OCI-LY3 (cell line): Measurements from ENCODE around the gene PCNX1.

Source experiments
- H2AFZ ChIP-seq: fragments of 200-600, 300-600 bp; shearing (Covaris generic); 2 replicates; pipeline ENCODE4 v1.6.0; 2014; ENCODE audit warnings: antibody characterized with exemption, low read depth, low read length
- H3K27ac ChIP-seq: fragments of 200-600, 300-600 bp; sonication (generic); 2 replicates; pipeline ENCODE4 v1.5.1; 2014; ENCODE audit warnings: mild to moderate bottlenecking, low read length, moderate library complexity, mixed read lengths
- H3K27me3 ChIP-seq: fragments of 200-600, 300-600 bp; sonication (generic); 2 replicates; pipeline ENCODE4 v1.6.1; 2014; ENCODE audit warnings: low read depth, low read length, mixed read lengths
- H3K36me3 ChIP-seq: fragments of 200-600, 300-600 bp; sonication (generic); replicated peaks from 2 replicates; pipeline ENCODE3; 2014; ENCODE audit warnings: low read depth, low read length, mixed read lengths
- H3K4me1 ChIP-seq: fragments of 300-600, 200-600 bp; sonication (generic); 2 replicates; pipeline ENCODE4 v1.6.1; 2014; ENCODE audit warnings: low read length, mixed read lengths
- H3K4me2 ChIP-seq: fragments of 200-600, 300-600 bp; sonication (generic); 2 replicates; pipeline ENCODE4 v1.6.1; 2014; ENCODE audit warnings: low read length, mixed read lengths
- H3K4me3 ChIP-seq: fragments of 300-600, 200-600 bp; sonication (generic); 2 replicates; pipeline ENCODE4 v1.5.1; 2014; ENCODE audit warnings: antibody characterized with exemption, mild to moderate bottlenecking, low read length, moderate library complexity
- H3K79me2 ChIP-seq: fragments of 300-600, 200-600 bp; shearing (Covaris generic); 2 replicates; pipeline ENCODE4 v1.6.1; 2014; ENCODE audit warnings: mild to moderate bottlenecking, low read length, mixed read lengths
- H3K9ac ChIP-seq: fragments of 300-600, 200-600 bp; shearing (Covaris generic); 2 replicates; pipeline ENCODE4 v1.6.0; 2014; ENCODE audit warnings: mild to moderate bottlenecking, low read length, moderate library complexity
- H3K9me3 ChIP-seq: fragments of 200-600, 300-600 bp; shearing (Covaris generic); 2 replicates; pipeline ENCODE4 v1.6.1; 2014; ENCODE audit warnings: low read length, mixed read lengths; ENCODE audit not compliant: insufficient read depth
- H4K20me1 ChIP-seq: fragments of 200-600, 300-600 bp; sonication (generic); 2 replicates; pipeline ENCODE4 v1.6.1; 2016; ENCODE audit warnings: low read length, mixed read lengths; ENCODE audit not compliant: insufficient read depth
- EZH2phosphoT487 ChIP-seq: fragments of 200-600 bp; shearing (Covaris generic); IDR thresholded peaks from 2 replicates; pipeline ENCODE4 v1.6.1; 2018; ENCODE audit warnings: antibody characterized with exemption, mixed run types, low read depth
- TF ChIP-seq, protein P1 (sequence below): fragments of 200-600, 300-600 bp; sonication (generic); IDR thresholded peaks from 2 replicates; pipeline ENCODE4 v1.5.1; 2014; ENCODE audit warnings: antibody characterized with exemption, low read length, low read depth

The PCNX1 gene

DNA sequence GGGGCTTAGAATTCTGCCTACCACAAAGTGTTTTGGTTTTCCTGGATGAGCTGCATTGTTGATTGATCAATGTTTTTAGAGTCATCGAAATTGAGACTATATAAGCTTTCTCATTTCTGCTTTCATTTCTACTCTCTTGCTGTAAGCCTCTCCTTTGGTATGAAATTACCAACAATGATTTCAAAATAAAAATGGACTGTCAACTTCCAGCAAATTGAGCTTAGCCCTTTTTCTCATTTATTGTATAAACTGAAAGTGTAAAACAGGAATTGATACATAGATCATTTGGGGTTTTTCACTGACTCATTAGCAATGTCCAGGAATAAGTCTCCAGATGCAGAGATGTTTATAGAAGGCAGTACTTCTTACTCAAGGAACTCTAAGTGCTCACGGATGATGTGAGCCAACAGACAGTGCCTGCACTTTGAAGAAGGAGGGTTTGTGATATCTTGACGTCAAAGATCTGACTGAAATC lies 20.0 kb upstream of the PCNX1 start:
- TF ChIP-seq, protein P1, sequence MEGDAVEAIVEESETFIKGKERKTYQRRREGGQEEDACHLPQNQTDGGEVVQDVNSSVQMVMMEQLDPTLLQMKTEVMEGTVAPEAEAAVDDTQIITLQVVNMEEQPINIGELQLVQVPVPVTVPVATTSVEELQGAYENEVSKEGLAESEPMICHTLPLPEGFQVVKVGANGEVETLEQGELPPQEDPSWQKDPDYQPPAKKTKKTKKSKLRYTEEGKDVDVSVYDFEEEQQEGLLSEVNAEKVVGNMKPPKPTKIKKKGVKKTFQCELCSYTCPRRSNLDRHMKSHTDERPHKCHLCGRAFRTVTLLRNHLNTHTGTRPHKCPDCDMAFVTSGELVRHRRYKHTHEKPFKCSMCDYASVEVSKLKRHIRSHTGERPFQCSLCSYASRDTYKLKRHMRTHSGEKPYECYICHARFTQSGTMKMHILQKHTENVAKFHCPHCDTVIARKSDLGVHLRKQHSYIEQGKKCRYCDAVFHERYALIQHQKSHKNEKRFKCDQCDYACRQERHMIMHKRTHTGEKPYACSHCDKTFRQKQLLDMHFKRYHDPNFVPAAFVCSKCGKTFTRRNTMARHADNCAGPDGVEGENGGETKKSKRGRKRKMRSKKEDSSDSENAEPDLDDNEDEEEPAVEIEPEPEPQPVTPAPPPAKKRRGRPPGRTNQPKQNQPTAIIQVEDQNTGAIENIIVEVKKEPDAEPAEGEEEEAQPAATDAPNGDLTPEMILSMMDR: no peak
- no peak for TF ChIP-seq EZH2phosphoT487
- H3K9me3 ChIP-seq: no peaks in the 10 kb centered on the region
- peaks cover 41% of the 10 kb centered on the region for H3K27me3 ChIP-seq
- H3K9ac ChIP-seq: peak overlapping the region; percentile 71
- no peak overlapping the region for H2AFZ ChIP-seq
- H3K4me2 ChIP-seq: peak overlapping the region; percentile 96
- no peaks in the 10 kb centered on the region for H3K79me2 ChIP-seq
- H3K27ac ChIP-seq: peak overlapping the region; percentile 96
- H3K4me3 ChIP-seq: peak overlapping the region; percentile 71
- H4K20me1 ChIP-seq: peaks cover 2% of the 10 kb centered on the region; the same call in 1 of the 2 replicates
- no peaks in the 10 kb centered on the region for H3K36me3 ChIP-seq
- peaks cover 72% of the 10 kb centered on the region for H3K4me1 ChIP-seq

DNA sequence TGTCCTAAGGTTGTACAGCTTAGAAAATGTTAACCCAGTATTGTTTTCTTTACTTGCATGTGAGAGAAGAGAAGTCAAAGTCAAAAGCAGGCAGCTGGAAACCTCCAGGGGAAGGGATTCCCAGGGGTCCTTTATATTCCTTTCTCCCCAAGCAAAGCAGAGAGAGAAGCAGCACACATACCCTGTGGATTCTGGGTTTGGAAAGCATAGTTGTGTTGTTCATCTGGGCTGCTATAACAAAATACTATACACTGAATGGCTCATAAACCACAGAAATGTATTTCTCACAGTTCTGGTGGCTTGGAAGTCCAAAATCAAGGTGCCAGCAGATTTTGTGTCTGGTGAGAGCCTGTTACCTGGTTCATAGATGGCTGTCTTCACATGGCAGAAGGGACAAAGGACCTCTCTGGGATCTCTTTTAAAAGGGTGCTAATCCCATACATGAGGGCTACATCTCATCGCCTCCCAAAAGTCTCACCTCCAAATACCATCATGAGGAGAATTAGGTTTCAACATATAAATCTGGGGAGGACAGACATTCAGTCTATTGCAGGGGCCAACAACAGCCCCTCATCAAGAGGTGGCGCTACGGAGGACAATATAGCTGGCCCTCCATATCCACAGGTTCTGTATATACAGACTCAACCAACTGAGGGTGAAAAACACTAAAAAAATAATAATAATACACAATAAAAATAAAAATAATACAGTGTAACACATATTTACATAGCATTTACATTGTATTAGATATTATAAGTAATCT lies 19.3 kb upstream of the PCNX1 start:
- Histone ChIP-seq H4K20me1 (peaks cover 2% of the 10 kb centered on the region; the same call in 1 of the 2 replicates), H3K79me2 (no peaks in the 10 kb centered on the region), H3K4me2 (peak overlapping the region; percentile 96), H3K4me1 (peaks cover 69% of the 10 kb centered on the region), H2AFZ (no peak overlapping the region), H3K27ac (peak overlapping the region; percentile 96), H3K4me3 (peak overlapping the region; percentile 56), H3K9ac (peak overlapping the region; percentile 48), H3K27me3 (peaks cover 47% of the 10 kb centered on the region), H3K9me3 (no peaks in the 10 kb centered on the region), H3K36me3 (no peaks in the 10 kb centered on the region)
- TF ChIP-seq EZH2phosphoT487: no peak
- TF ChIP-seq, protein P1: peak; percentile 18; the same call in 1 of the 2 replicates

DNA sequence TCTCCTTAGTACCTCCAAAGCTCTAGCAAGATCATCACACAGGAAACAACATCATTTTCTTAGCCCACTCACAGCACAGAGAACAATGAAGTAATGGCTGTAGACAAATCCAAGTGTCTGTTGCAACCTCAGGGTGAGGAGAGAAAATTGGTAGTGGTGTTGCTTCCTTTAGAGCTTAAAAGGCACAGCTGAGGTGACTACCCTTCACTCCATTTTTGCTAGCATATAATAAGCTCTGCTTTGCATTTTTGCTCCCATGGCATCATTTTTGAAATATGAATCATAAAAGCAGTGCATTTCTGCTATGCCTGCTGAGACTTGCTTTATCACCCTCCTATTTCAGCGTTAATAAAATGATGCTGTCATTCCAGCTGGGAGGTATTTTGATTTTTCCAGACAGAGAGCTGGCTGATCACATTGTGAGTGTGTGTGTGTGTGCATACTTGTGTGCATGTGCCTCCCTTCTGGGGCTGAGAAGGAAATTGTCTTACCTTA lies 18.5 kb upstream of the PCNX1 start:
- Histone ChIP-seq H3K9ac (no peak overlapping the region), H3K9me3 (no peaks in the 10 kb centered on the region), H3K4me1 (peaks cover 69% of the 10 kb centered on the region), H3K4me3 (no peak overlapping the region), H3K27me3 (peaks cover 54% of the 10 kb centered on the region), H2AFZ (no peak overlapping the region), H3K79me2 (no peaks in the 10 kb centered on the region), H3K27ac (no peak overlapping the region), H3K4me2 (peak overlapping the region; percentile 10; the same call in 1 of the 2 replicates), H4K20me1 (peaks cover 2% of the 10 kb centered on the region; the same call in 1 of the 2 replicates), H3K36me3 (no peaks in the 10 kb centered on the region)
- TF ChIP-seq EZH2phosphoT487: no peak
- TF ChIP-seq, protein P1: no peak

DNA sequence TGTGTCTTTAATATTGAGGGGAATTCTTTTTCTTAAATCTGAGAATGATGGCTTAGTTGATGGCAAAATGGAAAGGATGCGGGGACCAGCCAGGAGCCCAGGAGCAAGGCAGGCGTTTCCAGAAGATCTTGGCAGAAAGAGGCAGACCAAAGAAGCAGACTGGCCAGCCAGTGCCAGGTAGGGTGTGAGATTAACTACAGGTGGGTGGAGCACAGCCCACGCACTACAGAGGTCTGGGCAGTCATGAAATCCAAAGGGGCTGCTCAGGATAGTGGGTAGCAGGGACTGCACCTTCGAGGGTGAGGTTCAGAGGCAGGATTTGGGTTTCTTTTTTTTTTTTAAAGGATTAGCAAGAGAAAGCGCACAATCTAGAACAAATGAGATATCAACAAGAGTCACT lies 17.7 kb upstream of the PCNX1 start:
- peaks cover 69% of the 10 kb centered on the region for H3K4me1 ChIP-seq
- no peak for TF ChIP-seq EZH2phosphoT487
- TF ChIP-seq, protein P1: no peak
- no peak overlapping the region for H3K4me2 ChIP-seq
- no peak overlapping the region for H2AFZ ChIP-seq
- H3K9me3 ChIP-seq: no peaks in the 10 kb centered on the region
- H3K4me3 ChIP-seq: no peak overlapping the region
- peaks cover 2% of the 10 kb centered on the region; the same call in 1 of the 2 replicates for H4K20me1 ChIP-seq
- H3K79me2 ChIP-seq: no peaks in the 10 kb centered on the region
- H3K27ac ChIP-seq: no peak overlapping the region
- H3K27me3 ChIP-seq: peaks cover 53% of the 10 kb centered on the region
- no peaks in the 10 kb centered on the region for H3K36me3 ChIP-seq
- H3K9ac ChIP-seq: no peak overlapping the region
